GM21447 (cell line): Measurements from ENCODE around the gene C2orf49.

Experiments used
- ATAC-seq: cut with Tn5 transposase; IDR thresholded peaks from one replicate; pipeline ENCODE4 v1.9.1; 2021; ENCODE audit not compliant: unreplicated experiment

The C2orf49 gene

DNA sequence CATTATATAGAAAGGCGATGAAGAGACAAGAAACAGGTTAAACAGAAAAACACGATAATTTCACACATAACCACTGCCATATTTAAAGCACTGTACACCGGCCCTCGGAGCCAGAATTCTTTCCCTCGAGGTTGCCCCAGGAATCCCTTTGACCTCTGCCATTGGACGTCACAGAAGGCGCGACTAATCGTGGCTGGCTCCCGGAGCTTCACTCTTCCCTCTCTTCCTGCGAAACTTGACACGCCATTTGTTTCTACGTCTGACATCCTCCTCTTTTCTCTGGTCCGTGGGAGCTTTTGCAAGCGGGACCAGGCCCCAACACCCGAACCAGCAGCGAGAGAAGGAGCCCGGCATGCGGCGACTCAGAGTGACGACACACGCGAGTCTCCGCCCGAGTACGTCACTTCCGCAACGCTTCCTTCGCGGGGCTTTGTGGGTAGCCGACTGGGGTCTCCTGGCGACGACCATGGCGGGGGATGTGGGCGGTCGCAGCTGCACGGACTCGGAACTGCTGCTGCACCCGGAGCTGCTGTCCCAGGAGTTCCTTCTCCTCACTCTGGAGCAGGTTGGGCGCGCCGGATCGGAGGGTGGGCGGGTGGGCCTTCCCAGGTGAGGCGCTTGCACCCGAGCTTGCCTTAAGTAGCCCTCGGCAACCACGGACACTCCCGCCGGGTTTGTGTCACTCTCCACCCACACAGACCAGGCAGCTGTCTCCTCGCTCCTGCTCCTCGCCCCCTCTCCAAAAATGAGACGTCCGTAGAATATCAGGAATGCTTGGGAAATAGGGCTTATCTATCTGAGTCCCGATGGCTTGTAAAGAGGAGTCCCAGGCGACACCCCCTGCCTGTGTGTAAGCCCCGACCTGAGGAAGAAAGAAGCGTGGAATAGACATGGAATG is at the start of gene C2orf49:
TSS of gene C2orf49 (plus strand) at position 419 of the 898 bp plus-strand sequence. CDS start at position 467, 48 bp downstream.
- peak; percentile 90 for ATAC-seq

DNA sequence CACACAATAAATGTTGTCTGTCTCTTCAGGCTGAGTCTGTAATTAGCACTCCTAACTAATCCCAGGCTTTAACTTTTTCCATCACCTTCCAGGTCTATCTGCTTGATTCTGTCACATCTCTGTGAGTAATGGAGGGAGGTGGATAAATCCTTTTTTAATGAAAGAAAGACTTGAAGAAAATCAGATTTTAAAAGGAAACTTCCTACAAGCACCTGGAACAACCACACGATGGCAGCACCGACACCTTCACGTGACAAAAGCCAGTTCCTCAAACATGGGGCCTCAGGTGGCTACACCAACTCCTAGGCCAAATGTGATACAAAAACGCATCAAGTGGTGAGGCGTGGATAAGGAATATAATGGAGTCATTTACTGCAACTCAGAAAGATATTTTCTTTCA is 49.6 kb upstream of the C2orf49 start:
- ATAC-seq = no peak

DNA sequence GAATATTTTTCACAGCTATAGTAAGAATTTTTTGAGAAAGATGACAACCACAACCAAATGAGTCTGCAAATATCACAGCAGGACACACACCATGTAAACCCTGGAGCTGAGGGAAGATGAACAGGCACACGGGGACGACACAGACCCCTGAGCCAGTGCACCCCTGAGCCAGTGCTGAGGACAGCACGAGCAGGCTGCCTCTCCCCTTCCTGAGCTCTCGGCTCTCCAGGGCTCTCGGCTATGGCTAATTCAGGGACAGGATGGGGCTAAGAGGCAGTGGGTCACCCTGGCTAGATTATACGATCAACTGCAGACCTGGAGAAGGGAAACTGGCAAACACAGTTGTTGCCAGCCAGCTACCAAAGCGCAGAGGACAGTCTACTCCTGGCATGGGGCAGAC is 49.2 kb upstream of the C2orf49 start:
- ATAC-seq = no peak

DNA sequence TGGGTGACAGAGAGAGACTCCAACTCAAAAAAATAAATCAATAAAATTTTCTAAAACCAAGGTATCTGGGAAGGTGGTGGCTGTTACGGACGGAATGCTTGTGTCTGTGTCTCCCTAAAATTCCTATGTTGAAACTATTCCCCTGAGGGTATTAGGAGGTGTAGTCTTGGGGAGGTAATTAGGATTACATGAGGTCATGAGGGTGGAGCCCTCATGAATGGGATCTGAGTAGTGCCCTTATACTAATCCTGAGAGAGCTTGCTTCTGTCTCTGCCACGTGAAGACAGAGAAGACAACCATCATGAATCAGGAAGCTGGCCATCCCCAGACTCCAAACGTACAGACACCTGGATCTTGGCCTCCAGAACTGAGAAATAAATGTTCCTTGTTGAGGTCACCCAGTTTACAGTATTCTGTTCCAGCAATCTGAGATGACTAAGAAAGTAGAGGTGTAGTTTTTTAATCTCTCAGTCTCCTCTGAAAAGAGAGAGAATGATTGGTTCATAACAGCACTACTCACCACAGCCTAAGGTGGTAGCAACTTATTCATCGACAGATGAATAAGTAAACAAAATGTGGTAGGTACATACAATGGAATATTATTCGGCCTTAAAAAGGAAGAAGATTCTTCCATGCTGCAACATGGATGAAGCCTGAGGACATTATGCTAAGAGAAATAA is 46.2 kb upstream of the C2orf49 start:
- no peak for ATAC-seq

DNA sequence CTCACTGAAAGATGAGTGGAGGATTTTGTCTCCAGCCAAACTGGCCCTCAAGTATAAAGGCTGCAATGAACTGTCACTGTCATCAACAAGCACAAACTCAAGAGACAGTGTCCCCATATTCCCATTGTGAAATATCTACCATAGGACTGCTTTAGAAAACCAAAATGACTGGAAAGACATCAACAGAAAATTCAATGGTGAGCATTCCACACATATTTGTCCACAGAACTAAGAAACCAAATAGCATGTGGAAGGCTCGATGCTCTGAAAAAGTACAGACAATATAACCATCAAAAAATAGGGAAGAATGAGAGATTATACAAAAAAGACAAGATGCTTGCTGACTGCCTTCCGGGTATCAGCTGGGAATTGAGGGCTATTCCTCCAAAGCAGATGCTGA is 45.4 kb upstream of the C2orf49 start:
- no peak for ATAC-seq

DNA sequence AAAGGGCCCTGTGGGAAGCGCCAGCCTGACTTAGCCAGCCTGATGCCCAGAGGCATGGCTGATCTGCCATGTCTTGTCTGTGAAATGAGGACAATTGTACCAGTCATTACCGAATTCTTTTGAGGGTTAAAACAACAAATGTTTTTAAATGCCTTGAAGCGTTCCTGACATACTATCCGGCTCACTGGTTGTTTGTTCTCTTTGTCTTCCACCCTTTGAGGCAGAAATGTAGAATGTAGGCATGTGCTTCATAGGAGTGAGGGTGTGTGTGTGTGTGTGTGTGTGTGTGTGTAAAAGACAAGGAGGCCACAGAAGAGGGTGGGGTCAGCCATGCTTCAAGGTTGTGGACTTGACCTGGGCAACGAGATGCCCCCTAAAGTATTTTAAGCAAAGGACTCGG is 43.3 kb upstream of the C2orf49 start:
- no peak for ATAC-seq

DNA sequence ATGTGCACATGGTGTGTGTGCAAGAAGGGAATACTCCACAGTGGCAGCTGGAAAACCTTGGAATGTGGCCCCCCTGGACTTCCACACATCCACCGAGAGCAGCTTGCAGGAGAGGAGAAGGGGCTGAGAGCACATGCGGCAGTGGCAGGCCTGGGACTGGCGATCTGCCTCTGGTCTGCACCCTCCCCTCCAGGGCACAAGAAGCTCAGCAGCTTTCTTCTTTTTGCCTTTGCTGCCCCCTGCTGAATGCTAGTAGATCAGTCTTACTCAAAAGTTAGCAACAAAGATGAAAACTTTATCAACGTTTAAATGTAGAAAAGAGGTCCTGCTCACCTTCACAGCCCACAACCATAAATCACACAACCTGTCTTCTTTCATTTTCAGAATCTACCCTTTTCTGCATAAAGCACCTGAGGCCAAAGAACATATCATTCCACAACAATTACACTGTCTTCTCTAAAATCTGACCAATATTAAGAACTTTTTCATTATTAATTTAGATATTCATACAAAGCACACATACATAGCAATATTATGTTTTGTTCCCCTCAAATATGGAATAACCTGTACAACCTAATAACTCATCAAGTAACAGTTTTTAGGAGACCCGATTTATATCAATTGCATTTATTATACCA is 42.4 kb upstream of the C2orf49 start:
- no peak for ATAC-seq

DNA sequence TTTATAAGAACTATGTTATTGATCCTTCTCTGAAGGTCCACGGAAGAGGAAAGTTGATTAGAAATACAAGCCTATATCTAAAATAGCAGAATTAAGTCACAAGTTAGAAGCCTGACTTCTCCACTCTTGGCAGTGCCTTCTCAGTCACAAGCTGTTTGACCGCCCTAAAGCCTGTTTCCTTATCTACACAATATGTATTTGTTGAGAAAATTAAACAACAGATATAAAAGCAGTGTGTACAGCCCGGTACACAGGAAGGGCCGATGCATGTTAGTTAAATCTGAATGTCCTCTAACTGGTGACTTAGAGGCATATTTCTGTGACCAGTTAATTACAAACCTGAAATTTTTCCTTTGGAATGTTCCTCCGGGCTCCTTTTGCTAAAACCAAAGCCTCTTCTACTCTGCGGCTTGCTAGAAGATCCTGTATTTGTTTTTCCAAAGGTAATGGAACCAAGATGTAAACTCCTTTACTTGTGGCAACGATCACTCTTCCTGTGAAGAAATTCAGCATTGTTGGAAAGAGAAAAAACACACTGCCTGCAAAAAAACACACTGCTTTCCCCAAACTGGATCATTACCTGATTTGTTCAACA is 41.2 kb upstream of the C2orf49 start:
- no peak for ATAC-seq

DNA sequence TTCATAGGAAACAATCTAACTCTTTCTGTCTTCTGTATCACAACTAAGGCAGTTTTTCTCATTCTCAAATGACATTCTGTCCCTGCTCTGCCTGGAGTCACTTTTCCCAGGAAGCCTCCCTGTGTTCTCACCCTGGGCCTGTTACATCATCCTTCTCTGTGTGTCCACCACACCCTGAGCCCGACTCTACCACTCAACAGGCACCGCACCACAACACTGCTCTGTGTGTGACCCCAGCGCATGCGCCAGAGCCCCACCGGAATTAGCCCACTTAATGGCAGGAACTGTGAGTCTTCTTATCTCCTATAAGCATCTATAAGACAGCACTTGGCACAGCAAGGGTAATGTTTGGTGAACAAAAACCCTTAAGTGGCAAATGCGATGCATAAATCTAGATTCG is 40.1 kb upstream of the C2orf49 start:
- ATAC-seq = no peak

DNA sequence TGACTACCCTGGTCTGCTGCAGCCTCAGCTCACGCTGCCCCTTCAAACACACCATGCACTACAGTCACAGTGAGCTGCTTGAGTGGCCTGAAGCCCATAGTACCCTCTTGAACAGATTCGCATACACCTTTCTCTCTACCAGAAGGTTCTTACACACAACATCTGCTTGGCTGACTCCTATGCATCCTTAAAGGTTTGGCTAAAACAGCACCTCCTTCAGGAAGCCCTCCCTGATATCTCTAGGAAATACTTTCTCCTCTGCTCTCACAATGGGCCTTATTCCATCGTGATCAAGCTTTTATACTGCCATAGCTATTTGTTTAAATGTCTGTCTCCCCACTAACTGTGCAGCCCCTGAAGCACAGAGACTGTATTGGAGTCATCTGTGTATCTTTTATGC is 39.3 kb upstream of the C2orf49 start:
- no peak for ATAC-seq

DNA sequence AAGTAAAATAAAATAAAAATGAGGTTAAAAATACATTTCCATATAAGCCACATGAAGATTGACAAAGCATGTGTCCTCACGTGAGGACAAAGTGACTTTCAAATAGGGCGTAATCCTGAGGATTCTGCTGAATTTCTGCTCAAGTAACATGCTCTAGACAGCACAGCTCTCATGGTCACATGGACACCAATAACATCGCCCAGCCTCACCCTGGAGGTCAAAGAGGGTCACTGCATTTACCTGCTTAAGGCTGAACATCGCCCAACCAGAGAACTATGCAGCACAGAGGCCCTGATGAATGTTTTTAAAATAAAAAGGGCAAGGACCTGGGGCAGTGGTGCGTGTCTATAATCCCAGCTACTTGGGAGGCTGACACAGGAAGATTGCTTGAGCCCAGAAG is 38.0 kb upstream of the C2orf49 start:
- ATAC-seq = no peak

DNA sequence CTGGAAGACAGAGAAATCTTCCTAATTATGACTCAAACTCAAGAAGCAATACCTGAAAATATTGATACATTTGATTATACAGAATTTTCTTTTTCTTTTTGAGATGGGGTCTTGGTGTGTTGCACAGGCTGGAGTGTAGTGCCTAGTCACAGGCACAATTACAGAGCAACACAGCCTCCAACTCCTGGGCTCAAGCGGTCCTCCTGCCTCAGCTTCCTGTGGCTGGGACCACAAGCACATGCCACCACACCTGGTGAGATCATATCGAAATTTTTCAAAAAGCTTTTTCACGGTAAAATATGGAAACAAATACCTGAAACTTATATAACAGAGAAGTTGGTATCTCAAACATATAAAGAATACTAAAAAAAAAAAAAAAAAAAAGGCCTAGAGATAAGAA is 35.7 kb upstream of the C2orf49 start:
- ATAC-seq = no peak

DNA sequence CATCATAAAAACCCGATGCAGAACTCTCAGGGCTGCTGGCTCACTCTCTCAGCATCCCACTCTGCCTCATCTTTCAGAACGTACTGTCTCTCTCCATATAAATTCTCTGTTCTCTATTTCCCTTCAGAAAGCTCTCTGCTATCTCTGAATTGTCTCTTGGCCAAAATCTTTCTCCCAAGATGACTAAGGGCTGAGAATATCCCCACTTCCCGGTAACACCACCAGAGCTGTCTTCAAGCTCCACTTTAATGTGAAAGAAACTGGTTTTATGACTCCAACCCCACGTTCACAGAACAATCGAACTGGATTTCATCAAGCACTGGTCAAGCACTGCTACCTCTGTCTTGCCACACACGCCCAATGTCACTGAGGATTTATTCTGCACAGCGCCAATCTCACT is 30.2 kb upstream of the C2orf49 start:
- no peak for ATAC-seq

DNA sequence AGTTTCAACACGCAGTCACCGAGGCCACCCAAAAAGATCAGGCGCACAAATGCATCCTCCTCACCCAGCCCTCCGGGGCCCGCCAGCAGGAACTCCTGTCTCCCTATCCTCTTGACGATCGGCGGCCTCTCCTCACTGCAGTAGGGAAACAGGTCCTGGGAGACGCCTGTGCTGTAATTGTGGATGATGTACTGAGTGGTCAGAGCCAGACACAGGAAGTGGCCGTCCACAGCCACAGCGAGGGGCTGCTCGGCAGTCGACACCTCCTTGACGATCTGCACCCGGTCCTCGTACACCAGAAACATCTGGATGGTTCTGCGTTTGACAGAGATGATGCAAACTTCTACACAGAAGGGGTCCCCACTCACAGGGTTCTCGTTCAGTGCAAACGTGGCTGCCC is 29.8 kb upstream of the C2orf49 start:
- no peak for ATAC-seq

DNA sequence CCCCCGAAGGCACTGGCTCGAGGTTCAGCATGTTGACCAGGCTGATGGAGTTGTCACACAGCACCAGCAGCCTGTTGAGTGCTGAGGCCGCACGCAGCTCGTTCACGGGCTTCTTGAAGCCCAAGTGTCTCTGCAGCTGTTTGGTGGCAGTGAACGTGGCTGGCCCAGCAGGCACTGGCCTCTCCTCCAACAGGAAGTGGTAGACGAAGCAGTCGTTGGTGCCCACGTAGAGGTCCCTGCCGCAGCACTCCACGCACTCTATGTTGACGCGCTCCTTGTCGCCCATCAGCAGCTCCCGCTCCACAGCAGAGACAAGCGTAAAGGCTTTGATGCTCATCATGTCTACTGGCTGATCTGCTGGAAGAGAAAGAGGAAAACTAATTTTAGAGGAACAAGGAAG is 29.4 kb upstream of the C2orf49 start:
- no peak for ATAC-seq

DNA sequence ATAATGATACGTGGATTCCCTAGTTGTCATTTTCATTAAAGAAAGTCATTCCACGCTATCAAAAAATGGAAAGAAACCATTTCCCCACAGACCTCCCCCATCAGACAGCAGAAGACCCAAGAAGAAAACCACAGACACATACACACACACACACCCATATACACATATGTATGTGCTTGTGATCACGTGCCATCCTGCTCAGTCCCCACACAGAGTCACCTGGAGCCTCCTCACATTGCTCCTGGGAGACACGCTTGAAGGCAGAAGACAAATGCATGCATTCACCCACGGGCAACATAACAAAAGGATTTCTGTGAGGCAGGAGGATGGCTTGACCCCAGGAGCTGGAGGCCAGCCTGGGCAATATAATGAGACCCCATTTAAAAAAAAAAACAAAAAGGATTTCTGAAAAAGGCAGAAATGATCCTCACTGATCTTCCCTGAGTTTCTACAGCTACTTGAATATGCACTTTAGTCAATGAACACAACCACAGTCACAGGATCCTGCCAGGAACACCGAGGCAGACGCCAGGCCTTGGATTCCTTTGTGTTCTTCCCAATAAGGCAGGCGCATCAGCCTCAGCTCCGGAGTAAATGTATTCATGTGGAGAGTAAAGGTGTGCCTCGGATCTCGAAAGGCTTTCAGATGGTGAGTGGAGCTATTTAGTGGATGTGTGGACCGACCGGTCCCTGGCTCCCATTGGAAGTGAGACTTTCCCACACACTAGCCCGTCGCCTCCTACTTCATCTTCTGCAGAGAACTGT is 28.8 kb upstream of the C2orf49 start:
- no peak for ATAC-seq

DNA sequence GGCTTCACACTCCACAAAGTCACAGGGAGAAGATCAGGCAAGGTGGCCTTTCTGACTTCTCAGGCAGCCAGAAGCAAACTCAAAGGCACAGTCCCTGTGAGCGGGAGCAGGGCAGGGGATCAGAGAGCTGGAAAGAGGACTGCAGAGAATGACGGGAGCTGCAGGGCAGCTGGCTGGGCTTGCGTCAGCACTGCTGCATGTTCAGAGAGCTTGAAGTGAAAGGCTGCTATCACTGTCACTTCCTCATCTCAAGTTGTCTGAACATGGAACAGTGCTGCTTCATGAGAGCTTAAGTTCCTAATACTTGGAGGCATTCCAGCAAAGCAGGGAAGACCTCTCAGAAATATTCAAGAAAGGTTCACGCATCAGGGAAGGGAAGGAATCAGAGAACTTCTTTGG is 28.2 kb upstream of the C2orf49 start:
- no peak for ATAC-seq

DNA sequence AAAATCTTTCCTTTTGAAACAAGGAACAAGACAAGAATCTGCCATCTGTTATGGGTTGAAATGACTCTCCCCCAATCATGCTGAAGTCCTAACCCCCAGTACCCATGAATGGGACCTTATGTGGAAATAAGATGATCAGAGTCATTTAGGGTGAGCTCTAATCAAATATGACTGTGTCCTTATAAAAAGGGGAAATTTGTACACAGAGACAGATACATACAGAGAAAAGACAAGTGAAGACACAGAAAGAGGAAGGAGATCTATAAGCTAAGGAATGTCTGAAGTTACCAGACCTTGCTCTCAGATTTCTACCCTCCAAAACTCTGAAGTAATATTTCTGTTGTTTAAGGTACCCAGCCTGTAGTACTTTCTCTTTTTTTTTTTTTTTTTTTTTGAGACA is 23.5 kb upstream of the C2orf49 start:
- ATAC-seq = no peak

DNA sequence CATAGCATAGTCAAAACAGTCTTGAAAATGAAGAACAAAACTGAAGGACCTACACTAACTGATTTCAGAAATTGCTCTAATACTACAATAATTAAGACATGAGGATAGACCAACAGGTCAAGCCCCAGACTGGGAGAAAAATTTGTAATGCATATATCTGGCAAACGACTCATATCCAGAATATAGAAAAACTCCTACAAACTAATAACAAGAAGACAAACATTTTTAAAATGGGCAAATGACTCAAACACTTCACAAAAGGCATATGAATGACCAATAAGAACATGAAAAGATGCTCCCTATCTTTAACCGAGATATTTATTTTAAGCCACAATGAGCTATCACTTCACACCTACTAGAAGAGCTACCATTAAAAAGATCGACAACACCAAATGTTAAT is 22.0 kb upstream of the C2orf49 start:
- peak; percentile 41 for ATAC-seq

DNA sequence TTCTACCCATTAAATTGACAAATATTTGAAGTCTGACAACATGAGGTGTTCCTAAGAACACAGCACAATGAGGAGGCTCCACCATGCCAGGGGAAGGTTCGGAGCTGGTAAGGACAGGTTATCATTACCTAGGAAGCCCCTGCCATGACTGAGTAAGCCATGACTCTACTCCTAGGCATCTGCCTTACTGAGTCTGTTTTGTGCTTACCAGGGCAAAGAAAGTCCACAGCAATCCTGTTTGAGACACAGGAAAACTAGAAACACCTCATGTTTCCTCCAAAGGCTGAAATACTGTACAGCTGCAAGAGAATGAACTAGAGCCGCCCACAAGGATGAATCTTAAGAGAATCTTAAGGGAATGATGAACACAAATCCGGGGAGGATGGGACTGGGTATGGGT is 19.4 kb upstream of the C2orf49 start:
- no peak for ATAC-seq

DNA sequence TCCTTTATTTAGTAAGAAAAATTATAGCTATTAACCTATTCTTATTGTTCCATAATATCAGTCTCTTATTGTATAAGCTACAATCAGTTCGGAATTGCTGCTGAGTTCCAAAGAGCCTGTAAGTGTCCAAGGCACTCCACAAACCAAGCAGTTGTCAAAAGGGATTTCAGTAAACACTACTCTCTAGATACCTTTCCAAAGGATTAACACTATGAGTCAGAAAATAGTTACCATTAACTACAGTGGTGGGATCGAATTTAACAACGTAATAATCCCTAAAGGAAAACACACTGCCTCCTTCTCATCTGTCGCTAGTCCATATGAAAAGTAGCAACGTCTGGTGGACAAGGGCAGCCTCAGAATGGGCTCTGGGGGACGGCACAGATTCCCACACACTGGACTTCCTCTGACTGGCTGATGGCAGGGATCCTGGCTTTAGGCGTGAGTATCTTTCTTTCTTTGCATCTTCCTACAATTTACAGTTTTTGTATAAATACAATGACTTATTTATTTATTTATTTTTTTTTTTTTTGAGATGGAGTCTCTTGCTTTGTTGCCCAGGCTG is 16.6 kb upstream of the C2orf49 start:
- ATAC-seq = no peak
